HG02884 (cell line): ENCODE data around the gene TUBA1B.

ENCODE experiments used
- ATAC-seq: cut with Tn5 transposase; IDR thresholded peaks from one replicate; pipeline ENCODE4 v1.9.1; 2021; ENCODE audit warnings: mild to moderate bottlenecking, moderate library complexity; ENCODE audit not compliant: unreplicated experiment

TUBA1B gene

GRCh38 chr12:49091056-49091835 is 39.9 kb downstream of the TUBA1B start:
- ATAC-seq = no peak

- no peak for ATAC-seq
Measured at GRCh38 chr12:49089821-49090773, 41.1 kb downstream of the TUBA1B start.

GRCh38 chr12:49088932-49089330 is 42.3 kb downstream of the TUBA1B start:
- no peak for ATAC-seq

GRCh38 chr12:49088150-49088931 is 42.9 kb downstream of the TUBA1B start:
- ATAC-seq = peak; percentile 63

GRCh38 chr12:49086116-49086515 is 45.1 kb downstream of the TUBA1B start:
- ATAC-seq = no peak

- ATAC-seq = no peak
Measured at GRCh38 chr12:49084438-49084837, 46.8 kb downstream of the TUBA1B start.

DNA sequence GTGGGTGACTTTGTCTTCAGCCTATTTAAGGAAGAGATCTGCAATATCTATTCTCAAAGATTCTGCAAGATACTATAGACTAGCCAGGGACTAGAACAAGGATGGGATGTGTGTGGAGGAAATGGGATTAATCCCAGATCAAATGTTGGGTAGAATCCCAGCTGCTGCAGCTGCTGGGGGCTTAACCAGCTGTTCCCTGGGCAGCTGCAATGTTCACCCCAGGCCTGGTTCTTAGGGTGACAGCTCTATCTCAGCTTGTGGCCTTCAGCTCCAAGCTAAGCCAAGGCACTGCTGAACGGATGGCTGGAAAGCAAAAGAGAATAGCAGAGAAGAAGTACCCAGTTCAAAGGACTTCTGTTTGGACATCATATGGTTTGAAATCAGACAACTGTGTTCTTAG is 51.4 kb downstream of the TUBA1B start:
- no peak for ATAC-seq
